Limb (tissue), 2 donors: ENCODE data around the gene PMPCA.

Source experiments
- DNase-seq, 2 donors: peaks; one replicate each; pipeline ENCODE4 v3.0.0-alpha.2; 2016; ENCODE audit errors: extremely low spot score in 2 of 2

PMPCA gene, protein sequence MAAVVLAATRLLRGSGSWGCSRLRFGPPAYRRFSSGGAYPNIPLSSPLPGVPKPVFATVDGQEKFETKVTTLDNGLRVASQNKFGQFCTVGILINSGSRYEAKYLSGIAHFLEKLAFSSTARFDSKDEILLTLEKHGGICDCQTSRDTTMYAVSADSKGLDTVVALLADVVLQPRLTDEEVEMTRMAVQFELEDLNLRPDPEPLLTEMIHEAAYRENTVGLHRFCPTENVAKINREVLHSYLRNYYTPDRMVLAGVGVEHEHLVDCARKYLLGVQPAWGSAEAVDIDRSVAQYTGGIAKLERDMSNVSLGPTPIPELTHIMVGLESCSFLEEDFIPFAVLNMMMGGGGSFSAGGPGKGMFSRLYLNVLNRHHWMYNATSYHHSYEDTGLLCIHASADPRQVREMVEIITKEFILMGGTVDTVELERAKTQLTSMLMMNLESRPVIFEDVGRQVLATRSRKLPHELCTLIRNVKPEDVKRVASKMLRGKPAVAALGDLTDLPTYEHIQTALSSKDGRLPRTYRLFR

DNA sequence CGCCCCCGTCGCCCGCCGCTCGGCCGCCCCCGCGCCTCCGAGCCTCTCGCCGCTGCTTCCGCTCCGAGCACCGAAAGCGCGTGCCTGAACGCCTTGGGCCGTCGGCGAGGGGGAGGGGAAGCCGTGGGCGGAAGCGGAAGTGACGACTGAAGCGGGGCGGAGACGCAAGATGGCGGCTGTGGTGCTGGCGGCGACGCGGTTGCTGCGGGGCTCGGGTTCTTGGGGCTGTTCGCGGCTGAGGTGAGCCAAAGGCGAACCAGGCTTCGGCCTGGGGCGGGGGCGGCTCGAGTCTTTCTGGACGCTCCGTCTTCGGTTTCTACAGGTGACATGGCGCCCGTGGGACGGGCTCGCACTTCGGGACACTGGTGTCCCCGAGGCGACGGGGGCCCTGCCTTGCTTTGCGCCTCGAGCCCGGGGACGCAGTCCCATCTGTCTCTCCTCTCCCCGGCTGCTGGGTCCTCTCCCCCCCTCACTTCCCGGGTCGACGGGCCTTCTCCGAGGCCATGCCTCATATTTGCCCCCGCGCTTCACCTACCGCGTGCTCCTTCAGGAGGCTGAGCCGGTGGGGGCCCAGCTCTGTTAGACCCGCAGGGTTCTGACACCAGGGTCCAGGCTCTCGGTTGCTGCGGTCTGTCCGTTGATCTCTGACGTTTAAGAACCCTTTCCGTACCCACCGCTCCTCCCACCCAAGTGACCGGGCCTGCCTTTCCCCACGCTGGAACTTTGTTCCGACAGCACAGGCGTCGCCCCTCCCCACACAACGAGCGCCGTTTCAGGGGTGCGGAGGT lies at the start of gene PMPCA, which contains the start of gene ENTR1:
PMPCA (plus strand) TSS at position 159 of the 788 bp plus-strand sequence; CDS start at position 170, 11 bp downstream.
ENTR1 (minus strand) TSS at position 115 of the 788 bp plus-strand sequence. CDS start 217 bp downstream, outside the sequence.
- DNase-seq: peak; percentile 87 to 96

DNA sequence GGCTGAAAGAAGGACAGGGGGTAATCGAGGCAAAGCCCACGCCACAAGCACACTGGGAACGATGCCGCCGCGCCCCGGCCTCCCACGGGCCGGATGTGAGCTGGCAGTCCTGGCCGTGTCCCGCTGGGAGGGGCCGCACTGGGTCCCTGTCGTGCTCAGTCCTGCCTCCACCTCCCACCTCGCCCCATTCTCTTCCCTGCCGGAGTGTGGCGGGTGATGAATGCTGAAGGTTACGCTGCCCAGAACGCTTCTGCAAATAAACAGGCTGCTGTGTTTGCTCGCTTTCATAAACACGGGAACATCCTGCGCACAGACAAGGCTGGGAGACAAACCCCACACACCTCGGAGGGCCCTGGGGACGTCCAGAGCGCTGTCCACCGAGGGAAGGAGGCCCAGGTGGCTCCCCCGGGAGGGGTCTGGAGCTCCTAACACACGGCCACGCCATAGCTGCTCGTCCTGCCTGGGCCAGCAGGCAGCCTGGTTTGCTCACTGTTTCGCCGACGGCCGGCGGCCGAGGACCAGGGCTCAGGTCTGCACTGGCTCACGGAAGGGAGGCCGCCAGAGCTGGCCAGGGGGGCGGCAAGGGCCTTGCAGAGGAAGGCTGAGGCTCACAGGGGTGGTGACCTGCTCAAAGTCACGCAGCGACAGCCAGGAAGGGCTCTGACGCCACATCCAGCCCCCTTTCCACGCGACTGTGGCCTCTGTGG lies 49.3 kb upstream of the PMPCA start:
- no peak for DNase-seq

DNA sequence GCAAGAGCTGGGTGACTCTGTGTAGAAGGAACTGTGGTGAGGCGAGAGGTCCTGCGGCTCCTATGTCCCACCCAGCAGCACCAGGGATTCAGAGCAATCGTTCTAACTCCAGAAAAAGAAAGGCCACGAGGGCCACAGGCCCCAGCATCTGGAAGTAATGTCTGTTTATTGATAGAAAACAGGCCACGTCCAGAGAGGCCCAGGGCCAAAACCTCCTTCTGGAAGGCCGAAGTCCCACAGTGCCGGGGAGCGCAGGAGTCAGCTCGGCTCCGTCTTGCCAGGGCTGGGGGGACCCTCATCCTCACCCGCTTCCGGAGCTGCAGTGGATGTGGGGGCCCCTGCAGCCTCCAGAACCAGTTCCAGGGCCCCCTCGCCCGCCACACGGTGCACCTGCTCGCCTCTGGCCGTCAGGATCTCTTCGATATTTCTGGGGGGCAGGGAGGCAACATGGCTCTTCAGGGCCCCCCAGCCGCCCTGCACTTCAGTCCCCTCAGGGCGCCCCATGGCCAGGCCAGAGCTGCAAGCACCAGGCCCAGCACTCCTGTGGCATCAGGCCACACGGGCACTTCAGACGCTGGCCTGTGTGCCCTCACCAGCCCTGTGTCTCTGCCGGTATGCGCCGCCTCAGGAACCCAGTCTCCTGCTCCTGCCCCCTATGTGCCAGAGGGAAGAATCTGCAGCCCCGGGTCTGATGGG lies 48.6 kb upstream of the PMPCA start:
- DNase-seq: no peak

DNA sequence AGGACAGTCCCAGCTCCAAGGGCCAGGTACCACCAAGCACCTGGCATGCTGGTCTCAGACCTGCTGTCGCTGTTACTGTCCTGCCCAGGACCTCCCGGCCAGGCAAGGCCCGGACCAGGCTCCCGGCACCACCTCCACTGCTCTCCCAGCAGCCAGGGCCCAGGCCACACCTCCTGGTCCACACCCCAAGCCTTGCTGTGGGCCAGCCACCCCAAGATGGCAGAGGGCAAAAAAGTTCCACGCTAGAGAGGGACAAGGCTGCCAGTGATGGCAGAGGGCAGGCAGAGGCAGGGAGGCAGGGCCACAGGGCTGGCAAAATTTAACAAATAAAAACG lies 48.0 kb upstream of the PMPCA start:
- no peak for DNase-seq

DNA sequence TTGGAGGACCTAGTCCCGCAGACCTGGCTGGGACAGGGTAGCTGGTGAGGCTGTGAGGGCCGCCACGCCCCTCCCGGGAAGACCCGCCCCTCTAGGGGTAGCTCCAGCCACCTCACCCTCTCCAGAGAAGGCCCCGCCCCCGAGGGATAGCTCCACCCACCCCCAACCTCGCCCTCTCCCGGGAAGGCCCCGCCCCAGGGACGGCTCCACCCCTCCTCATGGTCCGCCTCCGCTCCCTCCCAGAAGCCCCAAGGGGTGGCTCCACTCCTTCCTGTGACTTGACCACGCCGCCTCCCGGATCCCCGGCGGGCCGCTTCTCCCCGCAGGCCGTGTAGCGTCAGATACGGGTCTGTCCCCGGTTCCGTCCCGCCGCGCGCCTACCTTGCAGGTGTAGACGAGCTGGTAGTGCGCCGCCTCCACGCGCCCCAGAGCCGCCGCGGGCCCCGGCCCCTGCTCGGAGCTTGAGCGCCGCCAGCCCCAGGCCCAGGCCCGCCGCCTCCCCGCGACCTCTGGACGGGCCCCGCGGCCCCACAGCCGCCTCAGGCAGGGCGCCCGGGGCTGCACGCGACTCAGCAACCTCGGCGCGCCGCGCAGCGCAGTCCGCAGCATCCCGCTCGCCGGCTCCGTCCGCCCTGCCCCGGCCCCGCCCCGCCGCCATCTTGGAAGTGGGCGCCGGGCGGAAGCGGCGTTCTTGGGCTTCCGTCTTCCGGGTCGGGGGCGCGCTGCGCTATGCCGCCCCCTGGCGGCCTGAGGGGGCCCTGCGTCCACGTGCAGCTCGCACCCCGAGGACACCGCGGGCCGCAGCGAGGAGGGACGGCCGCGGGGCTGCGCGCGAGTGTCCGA lies 47.1 kb upstream of the PMPCA start, which contains the start of gene DNLZ:
DNLZ (minus strand) TSS at position 639 of the 843 bp plus-strand sequence; CDS start at position 609, 30 bp downstream.
- peak; percentile 92 to 96 for DNase-seq

DNA sequence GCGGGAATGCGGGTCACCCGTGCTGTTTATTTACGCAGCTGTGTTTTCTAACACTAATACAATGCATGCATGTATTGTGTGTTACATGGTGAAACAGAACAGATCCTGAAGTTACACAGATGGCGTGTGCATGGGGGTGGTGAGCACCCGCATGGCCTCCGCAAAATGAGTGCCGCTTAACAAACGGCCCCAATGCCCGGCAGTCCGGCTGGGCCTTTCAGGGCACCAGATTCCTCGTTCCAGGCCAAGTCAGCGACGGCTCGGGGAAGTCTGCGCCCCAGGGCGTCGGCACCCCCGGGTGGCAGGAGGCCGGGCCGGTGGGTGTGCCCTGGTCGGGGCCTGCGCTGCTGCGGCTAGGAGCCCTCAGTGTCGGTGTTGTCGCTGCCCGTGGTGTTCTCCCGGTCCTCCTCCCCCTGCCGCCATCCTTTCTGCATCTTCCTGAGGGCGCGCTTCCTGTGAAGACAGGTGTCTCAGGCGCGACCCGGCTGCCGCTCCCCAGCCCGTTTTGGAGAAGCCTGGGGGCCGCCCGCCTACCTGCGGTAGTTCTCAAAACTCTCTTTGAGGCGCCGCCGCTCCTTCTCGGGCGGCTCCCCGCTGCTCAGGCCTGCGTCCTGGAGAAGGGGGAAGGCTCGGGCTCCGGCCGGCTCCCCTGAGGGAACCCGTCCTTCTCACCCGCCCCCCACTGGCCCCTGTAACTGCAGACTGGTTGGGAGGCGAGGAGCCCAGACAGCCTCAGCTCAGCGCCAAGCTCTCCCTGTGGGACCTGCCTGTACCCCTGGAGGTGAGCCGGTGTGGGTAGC lies 46.3 kb upstream of the PMPCA start:
- no peak for DNase-seq

DNA sequence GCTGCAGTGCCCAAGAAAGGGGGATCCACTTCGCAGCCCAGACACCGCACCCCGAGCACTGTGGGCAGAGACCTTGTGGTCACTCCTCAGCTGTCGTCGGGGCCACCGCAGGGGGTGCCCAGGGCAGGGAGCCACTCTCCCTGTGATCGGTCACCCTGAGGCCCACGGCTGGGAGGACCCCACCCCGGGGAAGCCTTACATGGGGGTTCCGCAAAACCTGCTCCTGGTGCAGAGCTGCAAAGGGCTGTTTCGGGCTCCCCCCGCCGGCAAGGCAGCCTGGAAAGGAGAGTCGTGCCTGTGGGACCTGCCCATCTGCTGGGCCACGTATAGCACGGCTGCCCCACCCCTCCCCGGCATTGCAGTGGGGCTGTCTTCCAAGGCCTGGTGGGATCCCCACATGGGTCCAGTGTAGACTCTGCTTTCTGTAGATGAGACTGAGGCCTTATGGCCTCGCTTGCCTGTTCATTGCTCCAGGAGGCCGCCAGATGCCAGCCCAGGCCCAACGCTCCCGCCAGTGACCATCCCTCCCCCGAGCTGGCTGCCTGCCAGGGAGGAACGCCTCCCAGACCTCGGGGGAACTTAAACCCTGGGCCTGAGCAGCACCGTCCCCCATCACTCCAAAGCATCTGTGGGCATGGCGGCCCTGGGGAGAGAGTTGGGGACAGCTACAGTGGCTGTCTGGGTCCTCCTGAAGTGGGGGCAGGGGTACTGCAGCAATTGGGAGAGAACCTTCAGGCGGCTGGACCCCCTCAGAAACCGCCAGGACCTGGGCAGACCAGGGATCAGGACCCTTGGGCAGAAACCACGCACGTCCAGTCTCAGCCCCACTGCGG lies 45.3 kb upstream of the PMPCA start:
- DNase-seq: peak in 1 of 2 donors; percentile 57

DNA sequence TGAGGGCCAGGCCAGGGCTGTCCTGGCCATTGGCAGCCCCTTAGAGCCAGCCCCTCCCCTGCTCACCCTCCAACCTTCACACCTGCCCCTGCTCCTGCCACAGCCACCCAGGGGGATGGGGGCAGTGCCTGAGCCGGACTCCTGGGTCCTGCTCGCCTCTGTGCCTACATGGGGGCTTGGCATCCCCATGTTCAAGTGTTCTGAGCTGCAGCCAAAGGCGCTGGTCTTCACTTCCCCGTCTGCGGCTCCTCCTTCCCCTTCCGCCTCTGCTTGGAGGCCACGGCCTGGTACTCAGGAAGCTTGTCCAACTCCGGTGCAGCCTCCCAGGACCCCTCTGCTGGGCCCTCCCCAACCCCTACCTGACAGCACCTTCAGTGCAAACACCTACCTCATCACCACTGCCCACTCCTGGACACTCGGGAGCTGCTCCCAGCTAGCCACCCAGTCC lies 44.7 kb upstream of the PMPCA start:
- no peak for DNase-seq

DNA sequence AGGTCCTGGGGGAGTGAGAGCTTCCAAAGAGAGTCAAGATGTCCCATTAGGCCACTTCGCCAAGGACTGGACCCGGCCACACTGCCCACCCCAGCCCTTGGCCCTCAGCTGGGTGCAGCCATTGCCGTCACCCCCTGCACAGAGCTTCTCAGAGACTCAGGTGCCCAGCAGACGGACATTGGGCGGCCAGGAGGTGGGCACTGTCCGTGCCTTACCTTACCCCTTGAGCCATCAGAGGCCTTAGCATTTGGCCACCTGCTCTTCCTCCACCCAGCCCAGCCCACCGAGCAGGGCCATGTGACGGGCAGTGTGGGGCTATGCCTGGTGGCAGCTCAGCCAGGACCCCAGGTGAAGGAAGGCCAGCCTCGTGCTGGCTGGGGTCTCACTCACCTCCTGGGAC lies 43.6 kb upstream of the PMPCA start:
- DNase-seq: no peak

DNA sequence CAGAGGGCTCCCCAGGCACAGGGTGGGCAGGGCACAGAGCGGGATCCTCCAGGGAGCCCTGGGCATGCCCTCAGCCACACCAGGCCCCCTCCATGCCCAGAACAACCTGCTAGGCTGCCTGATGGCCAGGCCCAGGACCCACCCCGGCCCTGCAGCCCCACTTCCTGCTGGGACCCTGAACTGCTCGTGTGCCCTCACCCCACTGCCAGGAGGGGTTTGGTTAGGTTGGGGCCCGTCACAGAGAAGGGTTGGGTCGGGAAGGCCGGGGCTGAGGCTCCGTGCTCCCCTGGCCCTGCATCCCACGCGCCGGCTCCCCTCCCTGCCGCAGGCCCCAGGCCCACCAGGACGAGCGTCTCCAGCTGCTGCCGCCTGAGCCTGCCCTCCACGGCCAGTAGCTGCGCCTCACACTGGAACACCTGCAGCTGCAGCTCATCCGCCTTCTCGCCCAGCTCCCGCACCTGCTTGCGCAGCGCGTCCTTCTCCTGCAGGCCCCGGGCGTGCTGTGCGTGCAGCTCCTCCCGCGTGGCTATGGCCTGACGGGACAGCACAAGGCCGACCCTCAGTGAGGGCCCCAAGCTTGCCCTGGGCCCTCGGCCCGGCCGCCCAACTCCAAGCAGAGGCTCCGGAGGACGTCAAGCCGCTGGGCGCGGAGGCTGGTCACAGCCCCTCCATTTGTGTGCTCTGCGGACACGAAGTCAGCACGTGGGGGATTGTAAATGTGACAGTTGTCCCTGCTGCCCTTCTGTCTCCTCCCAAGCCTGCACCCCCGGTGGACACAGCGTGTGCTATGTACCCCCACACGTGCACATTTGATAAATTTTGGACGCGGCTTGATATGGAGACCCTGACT lies 42.9 kb upstream of the PMPCA start:
- no peak for DNase-seq

DNA sequence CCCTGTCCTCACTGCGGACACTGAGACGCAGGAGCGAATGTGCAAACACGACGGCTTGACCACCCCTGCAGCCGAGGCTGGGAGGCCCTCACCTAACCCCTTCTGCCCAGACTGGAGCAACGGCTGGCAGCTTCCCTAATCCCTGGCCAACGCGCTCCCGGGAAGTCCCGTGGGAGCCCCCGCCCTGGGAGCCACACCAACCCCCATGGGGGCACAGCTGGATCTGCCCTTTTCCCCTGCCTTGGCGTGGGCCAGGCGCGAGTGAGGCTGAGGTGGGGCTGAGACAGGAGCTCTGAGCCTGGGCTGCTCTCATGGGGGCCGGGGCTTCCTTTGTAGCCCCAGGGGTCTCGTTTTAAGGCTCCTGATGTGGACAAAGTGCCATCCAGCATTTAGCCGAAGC lies 42.3 kb upstream of the PMPCA start:
- no peak for DNase-seq

DNA sequence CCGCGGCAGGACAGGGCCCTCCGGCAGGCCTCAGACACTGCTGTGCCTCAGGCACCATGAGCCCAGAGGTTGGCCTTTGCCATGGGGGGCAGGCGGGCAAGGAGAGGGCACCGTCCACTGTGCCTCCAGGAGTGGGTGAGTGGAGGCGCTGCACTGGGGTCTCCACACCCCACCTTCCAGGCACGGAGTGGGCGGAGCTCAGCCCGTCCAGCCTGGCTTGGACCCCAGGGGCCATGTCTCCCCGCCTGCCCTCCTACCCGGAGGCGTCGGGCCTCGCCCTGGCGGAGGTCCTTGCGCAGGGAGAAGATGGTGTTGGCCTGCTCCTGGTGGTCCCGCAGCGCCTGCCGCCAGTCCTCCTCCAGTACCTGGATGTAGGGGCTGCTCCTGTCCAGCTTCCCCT lies 40.4 kb upstream of the PMPCA start:
- no peak for DNase-seq

DNA sequence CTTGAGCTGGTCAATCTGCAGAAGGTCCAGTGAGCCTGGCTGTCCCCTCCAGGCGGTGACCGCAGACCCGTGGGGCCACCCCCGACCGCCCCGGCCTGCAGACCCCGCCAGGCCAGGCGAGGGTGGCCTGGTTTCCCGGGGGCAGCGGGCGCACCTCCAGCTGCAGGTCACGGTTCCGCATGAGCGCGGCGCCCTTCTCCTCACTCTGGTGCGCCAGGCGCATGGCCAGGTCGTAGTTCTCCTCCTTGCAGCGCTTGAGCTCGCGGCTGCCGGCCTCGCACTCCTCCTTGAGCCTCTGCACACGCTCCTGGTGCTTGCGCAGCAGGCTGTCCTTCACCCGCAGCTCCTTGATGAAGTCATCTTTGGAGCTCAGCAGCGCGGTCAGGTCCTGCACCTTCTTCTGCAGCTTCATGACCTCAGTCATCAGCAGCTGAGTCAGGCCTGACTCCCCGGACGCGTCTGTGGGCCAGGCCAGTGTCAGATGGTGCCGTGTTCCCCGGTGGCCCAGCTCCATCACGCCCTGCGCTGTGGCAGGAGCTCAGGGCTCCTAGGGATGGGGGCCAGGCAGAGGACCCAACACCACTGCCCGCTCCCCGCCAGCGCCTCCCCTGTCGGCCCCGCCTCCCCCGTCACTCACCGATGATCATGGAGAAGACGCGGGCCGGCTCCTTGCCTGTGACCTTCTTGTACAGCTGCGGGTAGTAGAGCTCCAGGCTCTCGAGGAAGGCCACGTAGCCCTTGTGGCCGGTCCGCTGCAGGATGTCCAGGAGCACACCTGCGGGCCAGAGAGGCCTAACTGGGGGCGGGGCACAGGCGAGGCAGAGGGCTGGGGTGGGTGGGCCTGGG lies 39.5 kb upstream of the PMPCA start:
- DNase-seq: no peak

DNA sequence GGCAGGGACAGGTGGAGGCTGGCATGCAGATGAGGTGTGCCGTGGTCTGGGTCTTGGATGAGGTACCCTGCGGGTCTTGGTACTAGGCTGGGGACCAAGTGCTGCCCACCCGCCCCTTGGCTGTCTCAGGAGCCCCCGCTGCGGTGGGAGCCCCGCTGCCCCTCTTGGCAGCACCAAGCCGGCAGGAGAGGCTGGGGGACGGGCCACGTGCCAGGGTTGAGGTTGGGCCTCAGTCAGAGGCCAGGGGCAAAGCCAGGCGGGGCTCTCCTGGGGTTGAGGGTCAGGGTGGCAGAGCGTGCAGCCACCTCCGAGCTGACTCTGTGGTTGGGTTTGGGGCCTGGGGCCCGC lies 39.0 kb upstream of the PMPCA start:
- DNase-seq: no peak

DNA sequence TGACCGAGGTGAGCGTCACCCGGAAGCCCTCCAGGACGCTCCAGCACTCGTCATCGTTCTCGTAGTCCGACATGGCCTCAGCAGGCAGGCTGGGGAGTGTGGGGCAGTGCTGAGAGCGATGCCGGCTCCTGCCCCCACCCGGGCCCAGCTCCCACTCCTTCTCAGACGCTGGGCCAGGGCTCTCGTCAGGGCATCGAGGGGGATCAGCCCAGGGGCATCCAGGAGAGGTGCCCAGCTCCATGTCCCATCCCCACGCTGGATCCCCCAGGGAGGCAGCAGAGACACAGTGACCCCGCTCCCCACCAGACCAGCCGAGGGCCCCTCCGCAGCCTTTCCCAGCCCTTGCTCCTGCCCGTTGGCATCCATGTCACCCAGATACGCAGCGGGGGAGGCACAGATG lies 38.5 kb upstream of the PMPCA start:
- no peak for DNase-seq

DNA sequence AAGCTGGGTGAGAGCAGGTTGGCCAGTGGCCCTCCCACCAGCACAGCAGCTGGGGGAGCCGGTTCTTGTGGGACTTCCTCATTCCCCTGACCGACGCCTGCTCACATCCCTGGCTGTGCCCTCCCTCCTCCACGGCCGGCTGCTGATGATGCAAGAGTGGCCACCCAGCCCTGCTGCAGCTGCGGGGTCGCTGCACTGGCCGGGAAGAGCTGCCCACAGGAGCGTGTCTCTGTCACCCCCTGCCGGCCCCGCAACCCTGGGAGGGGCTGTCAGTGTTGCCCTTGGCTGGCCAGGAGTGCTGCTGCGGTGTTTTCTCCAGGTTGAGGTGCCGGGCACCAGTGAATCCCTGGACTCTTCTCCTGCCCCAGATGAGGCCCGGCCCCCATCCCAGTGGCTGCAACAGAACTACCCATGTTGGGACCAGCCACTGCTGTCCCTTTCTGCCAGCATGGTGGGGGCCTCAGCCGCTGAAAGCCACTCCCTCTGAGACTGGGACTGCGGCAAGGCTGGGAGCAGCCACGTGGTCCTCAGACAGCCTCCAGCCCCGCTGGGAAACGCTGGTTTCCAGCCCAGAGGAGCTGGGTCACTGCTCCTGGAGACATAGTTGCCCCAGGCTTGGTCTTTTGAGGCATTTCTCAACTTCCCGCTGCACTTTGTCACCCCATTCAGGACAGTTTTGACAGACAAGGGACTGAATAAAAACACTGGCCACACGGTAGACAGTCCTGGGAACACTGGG lies 37.7 kb upstream of the PMPCA start:
- no peak for DNase-seq
